ENCODE data around the gene URB2.
"Not testable (repeated sequence)": the region's sequence is repeated elsewhere in the genome, so short reads cannot be mapped to it uniquely, and the experiment has no call there.

URB2 gene

GRCh38 chr1:229625915-229626831 is at the start of gene URB2, which contains the start of gene TAF5L:
Gene URB2, plus strand, starts transcription at chr1:229626247. Its CDS starts 1,387 bp downstream, at chr1:229627634.
Gene TAF5L, minus strand, starts transcription at chr1:229626122. Its CDS starts 11,640 bp downstream, at chr1:229614482.
- peak; percentile 68 for DNase-seq

GRCh38 chr1:229578168-229579058 is 47.6 kb upstream of the URB2 start:
- no peak for DNase-seq

DNA sequence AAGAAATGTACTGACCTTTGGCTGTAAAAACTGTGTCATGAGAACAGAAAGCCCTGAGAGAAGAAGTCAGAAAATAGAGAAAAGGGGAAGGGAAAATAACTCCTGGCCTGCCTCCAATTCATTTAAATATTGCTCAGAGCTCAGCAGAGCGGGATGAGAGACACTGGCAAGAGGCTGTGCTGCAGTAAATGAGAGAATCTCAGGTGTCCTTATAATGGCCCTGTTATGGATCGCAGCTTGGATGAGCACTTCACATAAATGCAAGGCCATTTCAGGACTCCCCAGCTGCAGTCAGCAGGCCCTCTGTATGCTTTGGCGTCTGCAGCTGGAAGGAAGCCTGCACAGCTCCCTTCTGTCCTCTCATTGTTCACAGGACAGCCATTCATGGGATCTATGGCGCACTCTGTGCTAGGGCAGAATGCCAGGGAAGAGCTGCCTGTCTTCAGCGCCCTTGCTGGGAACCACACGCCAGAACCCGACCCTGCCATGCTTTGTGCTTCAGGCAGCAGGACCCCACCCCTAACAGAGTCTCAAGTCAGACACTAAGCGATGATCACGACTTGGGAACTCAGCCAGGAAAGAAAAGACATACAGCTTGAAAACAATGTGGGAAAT is 46.9 kb upstream of the URB2 start:
- DNase-seq: peak; percentile 83

- no peak for DNase-seq
These were observed 44.6 kb upstream of the URB2 start for GRCh38 chr1:229581485-229581884.

- DNase-seq: peak; percentile 70
These were observed 43.9 kb upstream of the URB2 start for GRCh38 chr1:229582011-229582694.

DNA sequence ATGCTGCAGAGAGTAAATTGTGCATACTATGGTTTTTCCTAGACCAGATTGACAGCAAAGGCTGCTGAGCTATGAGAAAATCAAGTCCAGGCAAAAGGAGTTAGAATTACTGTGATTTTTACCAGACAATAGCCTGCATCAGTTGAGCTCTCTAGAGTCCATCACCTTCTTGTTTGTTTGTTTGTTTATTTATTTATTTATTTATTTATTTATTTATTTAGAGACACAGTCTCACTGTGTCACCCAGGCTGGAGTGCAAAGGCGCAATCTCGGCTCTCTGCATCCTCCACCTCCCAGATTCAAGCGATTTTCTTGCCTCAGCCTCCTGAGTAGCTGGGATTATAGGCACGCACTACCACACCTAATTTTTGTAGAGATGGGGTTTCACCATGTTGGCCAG is 43.3 kb upstream of the URB2 start:
- no peak for DNase-seq

DNA sequence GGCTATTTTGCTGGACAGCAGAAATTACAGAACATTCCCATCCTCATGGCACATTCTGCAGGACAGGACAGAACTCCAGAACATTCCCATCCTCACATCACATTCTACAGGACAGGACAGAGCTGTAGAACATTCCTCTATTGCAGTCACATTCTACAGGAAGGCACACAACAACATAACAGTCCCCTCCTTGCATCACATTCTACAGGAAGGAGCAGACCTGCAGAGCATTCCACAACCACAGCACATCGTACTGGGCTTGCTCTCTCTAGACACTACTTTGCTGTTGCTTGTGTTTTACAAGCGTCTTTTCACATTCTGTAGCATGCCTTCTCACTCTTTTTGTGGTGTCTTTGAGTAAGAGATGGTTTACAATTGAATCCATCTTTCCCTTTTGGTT is 40.7 kb upstream of the URB2 start:
- DNase-seq: no peak

DNA sequence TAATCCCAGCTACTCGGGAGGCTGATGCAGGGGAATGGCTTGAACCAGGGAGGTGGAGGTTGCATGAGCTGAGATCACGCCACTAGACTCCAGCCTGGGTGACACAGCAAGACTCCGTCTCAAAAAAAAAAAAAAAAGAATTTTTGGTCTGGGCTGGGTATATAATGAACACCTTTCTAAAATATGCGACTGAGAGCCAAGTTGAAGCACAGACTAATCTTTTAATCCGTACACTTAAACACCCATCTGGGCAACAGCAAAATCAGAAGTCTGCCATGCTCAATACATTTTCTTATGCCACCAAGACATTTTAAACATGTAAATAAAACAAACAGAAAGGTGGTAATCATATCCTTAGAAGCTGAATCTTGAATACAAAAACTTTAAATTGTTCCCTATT is 35.9 kb upstream of the URB2 start:
- no peak for DNase-seq

DNA sequence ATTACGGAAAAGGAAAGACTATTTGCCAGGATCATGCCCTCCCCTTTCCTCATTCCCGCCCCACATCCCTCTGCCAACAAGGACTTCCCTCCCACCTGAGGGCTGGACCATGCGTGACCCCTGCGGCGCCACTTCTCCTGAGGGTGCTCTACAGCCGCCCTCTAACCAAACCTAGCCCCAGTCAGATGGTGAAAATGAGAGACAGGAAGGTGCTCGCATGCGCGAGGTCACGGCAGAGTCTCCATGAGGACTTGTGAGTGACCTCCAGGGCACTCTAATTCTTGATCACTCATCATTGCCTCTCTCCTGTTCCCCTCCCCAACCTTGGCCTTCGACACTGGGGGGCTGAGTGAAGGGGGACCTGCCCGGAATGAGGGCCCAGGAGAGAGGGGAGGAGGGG is 32.2 kb upstream of the URB2 start:
- DNase-seq: no peak

DNA sequence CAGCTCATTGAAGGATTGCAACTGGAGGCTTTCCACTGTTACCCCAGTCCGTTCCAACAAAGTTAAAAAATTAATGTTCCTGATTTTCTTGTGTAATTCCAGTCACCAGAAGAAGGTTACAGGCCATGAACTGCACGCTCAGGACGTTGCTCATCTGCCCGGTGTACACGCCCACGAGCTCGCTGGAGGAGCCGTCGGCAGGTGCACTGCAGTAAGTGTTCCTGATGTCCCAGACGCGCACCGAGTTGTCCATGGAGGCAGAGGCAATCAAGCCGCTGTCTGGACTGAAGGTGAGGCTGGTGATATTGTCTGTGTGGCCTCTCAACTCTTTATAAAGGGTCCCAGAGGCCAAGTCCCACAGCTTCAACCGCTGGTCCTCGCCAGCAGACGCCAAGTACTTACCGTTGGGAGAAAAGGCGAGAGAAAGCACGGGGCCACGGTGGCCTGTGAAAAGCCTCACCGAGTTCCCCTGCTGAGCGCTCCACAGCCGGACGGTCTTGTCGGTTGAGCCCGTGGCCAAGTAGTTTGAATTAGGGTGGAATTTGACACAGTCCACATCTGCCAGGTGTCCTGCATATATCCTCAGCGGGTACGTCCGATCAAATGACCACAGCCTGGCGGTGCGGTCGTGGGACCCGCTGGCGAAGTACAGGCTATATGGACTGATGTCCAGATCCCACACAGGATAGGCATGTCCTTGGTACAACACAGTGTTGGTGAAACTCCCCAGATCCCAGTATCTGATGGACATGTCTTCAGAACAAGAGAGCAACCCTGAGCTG is 31.6 kb upstream of the URB2 start:
- no peak for DNase-seq

GRCh38 chr1:229595876-229596275 is 30.2 kb upstream of the URB2 start:
- DNase-seq: not testable (repeated sequence)

- no peak for DNase-seq
These were observed 28.9 kb upstream of the URB2 start for GRCh38 chr1:229596925-229597699.

DNA sequence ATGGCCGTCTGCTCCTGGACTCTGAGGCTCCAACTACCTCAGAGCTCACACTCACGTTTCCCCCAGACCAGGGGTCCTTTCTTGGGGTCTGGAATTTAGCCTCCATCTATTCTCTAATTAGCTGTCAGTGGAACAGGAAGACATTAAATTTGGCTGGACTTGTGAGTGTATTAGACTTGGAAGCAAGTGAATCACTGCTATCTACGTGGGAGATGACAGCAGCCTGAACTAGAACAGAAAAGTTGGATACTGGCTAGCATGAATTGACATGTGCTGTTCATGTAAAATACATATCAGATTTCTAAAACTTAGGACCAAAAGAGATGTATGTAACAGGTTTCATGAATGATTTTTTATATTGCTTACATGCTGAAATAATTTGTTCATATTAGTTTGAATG is 28.2 kb upstream of the URB2 start:
- DNase-seq: no peak

- DNase-seq: no peak
These were observed 26.7 kb upstream of the URB2 start for GRCh38 chr1:229599218-229599954.

- DNase-seq: no peak
These were observed 25.8 kb upstream of the URB2 start for GRCh38 chr1:229600229-229600628.

GRCh38 chr1:229603371-229604005 is 22.6 kb upstream of the URB2 start:
- no peak for DNase-seq

- no peak for DNase-seq
These were observed 18.7 kb upstream of the URB2 start for GRCh38 chr1:229607370-229607769.

GRCh38 chr1:229608590-229608989 is 17.5 kb upstream of the URB2 start:
- DNase-seq: no peak

DNA sequence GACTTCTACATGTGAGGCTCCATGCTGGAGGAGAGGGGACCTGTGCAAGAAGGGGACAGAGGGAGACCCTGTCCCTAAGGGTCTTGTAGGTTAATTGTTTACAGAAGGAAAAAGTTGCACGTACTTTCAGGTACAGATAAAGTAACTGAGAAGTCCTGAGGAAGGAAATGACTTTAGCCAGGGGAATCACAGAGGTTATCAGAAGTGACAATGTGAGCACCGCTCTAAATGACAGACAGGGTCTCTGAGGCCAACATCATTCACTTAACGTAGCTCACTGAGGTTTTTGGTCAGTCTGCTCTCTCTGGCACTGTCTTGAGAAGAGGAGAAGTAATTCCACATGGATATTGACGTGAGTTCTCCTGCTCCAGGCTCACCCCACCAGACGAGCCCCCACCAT is 12.1 kb upstream of the URB2 start:
- DNase-seq: no peak

DNA sequence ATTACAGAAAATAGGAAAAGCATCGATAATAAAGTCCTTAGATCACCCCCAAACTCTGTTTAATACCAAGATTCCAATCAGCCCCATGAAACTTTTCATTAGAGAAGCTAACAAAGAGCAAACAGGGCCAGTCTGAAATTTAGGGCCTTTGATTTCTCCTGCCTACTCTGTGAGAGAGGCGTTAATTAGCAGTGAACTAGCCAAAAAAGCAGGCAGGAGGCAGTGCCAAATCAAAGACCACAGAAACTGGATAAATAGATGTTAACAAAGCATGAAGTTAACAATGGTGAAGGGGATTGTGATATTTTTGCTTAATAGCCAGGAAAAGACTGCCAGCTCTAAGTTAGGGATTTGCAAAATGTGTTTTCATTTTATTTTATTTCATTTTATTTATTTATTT is 11.3 kb upstream of the URB2 start:
- DNase-seq: no peak
